Measurements from ENCODE around the gene UBE2O. TPM values are rescaled to one million over a fixed set of nuclear protein-coding genes. Genes with fewer than 3 reads are reported as not detected.
A peak's percentile ranks its signal among the peaks of the same experiment; 100 is the strongest.

Gene UBE2O
- total and polyA plus RNA-seq, 10 donors = 7.2 to 55.9 (median 30.4) TPM

DNA sequence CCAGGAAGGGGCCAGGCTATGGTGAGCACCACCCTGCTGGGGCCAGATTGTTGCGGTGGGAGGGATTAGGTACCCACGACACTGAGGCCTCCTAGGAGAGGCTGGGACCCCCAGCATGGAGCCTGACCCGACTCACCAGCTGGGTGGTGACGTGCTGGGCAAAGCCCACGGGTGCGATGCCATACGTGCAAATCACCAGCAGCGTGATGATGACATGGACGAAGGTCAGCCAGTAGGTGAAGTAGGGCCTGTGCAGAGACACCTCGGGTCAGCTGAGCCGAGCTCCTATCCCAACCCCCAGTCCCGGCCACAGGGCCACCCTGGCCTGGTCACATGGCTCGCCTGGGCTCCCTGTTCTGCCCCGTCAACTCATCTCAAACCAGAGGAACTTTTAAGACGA, 21.9 kb upstream of the UBE2O start:
- Histone ChIP-seq H3K27ac (no peak overlapping the region), H3K36me3 (peaks cover 0 to 99% (median 85%) of the 10 kb centered on the region in 6 donors), H3K27me3 (replicated peaks in 1 of 7) (no peaks in the 10 kb centered on the region), H3K9me3 (no peaks in the 10 kb centered on the region), H3K4me3 (no peak overlapping the region), H3K4me1 (peaks cover 0 to 12% (median 2%) of the 10 kb centered on the region in 6 donors)
- 91 to 98% (median 93%) methylated on average over 14 to 15 of the region's 15 CpGs for WGBS, 5 donors
- intact Hi-C loops (cut with DNase I; ENCODE audit: low total_unique reads) = no loop called here
- DNase-seq = no peak
- TF ChIP-seq, protein P1, sequence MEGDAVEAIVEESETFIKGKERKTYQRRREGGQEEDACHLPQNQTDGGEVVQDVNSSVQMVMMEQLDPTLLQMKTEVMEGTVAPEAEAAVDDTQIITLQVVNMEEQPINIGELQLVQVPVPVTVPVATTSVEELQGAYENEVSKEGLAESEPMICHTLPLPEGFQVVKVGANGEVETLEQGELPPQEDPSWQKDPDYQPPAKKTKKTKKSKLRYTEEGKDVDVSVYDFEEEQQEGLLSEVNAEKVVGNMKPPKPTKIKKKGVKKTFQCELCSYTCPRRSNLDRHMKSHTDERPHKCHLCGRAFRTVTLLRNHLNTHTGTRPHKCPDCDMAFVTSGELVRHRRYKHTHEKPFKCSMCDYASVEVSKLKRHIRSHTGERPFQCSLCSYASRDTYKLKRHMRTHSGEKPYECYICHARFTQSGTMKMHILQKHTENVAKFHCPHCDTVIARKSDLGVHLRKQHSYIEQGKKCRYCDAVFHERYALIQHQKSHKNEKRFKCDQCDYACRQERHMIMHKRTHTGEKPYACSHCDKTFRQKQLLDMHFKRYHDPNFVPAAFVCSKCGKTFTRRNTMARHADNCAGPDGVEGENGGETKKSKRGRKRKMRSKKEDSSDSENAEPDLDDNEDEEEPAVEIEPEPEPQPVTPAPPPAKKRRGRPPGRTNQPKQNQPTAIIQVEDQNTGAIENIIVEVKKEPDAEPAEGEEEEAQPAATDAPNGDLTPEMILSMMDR (IDR thresholded peaks at IDR 0.05 in 8 of 11, conservative IDR thresholded peaks at IDR 0.05 in 3 of 11) = no peak
- peak in 1 of 3 donors; percentile 63 for TF ChIP-seq POLR2AphosphoS5 (IDR thresholded peaks at IDR 0.05)

DNA sequence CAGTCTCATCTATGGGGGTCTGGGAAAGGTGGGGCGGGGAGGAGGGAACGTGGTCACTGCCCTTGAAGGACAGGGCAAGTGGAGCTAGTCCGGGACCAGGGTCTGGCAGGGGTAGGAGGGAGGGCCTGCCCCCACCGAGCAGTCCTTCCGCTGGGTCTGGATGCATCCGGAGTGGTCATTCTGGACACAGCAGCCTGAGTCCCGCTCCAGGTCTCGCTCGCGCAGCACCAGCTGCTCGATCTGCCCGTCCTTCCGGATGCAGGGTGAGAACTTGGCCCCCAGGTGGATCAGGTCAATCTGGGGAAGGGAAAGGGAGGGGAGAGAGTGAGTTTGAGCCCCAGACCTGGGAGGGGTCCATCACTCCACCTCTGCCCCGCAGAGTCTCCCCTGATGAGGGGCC, 21.3 kb upstream of the UBE2O start:
- Histone ChIP-seq H3K4me1 (peaks cover 0 to 7% (median 0%) of the 10 kb centered on the region in 6 donors), H3K9me3 (no peaks in the 10 kb centered on the region), H3K27me3 (replicated peaks in 1 of 7) (no peaks in the 10 kb centered on the region), H3K27ac (peak overlapping the region in 2 of 8 donors; percentile 18 to 40), H3K36me3 (peaks cover 0 to 100% (median 83%) of the 10 kb centered on the region in 6 donors), H3K4me3 (no peak overlapping the region)
- DNase-seq = no peak
- intact Hi-C loops (cut with DNase I; ENCODE audit: low total_unique reads) = no loop called here
- TF ChIP-seq POLR2AphosphoS5 (IDR thresholded peaks at IDR 0.05) (no peak), POLR2A (IDR thresholded peaks at IDR 0.05) (no peak)
- TF ChIP-seq, protein P1 (IDR thresholded peaks at IDR 0.05 in 8 of 11, conservative IDR thresholded peaks at IDR 0.05 in 3 of 11) = no peak
- whole genome bisulfite sequencing, 5 donors = 92 to 100% (median 95%) methylated on average over 9 to 14 of the region's 14 CpGs

DNA sequence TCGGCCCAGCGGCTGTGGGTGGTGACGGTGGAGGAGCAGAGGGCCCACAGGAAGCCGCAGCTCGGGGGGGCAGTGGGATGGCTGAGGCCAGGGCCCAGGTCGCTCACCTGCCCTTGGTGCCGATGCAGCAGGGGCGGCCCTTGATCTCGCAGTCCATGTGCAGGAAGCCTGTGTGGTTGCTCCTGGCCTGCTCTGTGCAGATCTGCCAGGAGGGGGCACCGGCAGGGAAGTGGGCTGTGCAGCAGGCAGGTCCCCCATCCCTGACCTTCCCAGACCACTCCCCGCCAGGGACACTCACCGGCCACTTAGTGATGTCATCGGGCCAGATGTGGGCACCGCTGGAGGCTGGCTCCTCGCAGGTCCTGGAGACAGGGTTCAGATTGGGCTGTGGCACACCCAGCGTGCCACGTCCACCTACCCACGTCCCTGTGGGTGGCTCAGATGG, 20.6 kb upstream of the UBE2O start:
- TF ChIP-seq, protein P1 (IDR thresholded peaks at IDR 0.05 in 8 of 11, conservative IDR thresholded peaks at IDR 0.05 in 3 of 11) = peak in 7 of 11 experiments; percentile 5 to 52 (median 26)
- TF ChIP-seq POLR2A (IDR thresholded peaks at IDR 0.05) (no peak), POLR2AphosphoS5 (IDR thresholded peaks at IDR 0.05) (peak in 2 of 3 donors; percentile 21 to 56)
- H3K27me3 ChIP-seq (replicated peaks in 1 of 7) = no peaks in the 10 kb centered on the region
- 74 to 87% (median 82%) methylated on average over 3 to 18 of the region's 18 CpGs for WGBS, 5 donors
- intact Hi-C loops (cut with DNase I; ENCODE audit: low total_unique reads) = no loop called here
- H3K4me3 ChIP-seq = no peak overlapping the region
- no peak for DNase-seq
- H3K36me3 ChIP-seq = peaks cover 0 to 100% (median 76%) of the 10 kb centered on the region in 6 donors
- H3K4me1 ChIP-seq = no peaks in the 10 kb centered on the region
- peak overlapping the region in 2 of 8 donors; percentile 18 to 40 for H3K27ac ChIP-seq
- H3K9me3 ChIP-seq = no peaks in the 10 kb centered on the region

DNA sequence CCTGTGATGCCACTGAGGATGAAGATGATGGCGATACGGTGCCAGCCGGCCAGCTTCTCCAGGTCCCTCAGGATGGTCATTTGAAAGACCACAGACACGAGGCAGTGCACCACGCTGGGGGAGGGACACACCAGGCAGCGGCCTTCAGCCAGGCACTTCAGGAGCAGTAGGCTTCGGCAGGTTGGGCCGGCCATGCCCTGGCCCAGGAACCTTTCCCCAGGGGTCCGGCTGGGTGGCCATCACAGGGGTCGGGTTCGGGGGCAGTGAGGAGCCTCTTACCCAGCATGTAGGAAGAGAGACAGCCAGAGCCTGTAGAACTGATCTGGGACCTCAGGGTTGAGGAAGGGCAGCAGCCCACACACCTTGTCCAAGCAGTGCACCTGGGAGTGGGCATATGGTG, 19.8 kb upstream of the UBE2O start:
- WGBS, 5 donors = 92 to 100% (median 94%) methylated on average over 9 to 11 of the region's 11 CpGs
- intact Hi-C loops (cut with DNase I; ENCODE audit: low total_unique reads) = no loop called here
- TF ChIP-seq POLR2AphosphoS5 (IDR thresholded peaks at IDR 0.05) (no peak), POLR2A (IDR thresholded peaks at IDR 0.05) (no peak)
- TF ChIP-seq, protein P1 (IDR thresholded peaks at IDR 0.05 in 8 of 11, conservative IDR thresholded peaks at IDR 0.05 in 3 of 11) = no peak
- Histone ChIP-seq H3K36me3 (peaks cover 0 to 92% (median 69%) of the 10 kb centered on the region in 6 donors), H3K27ac (peak overlapping the region in 1 of 8 donors; percentile 40), H3K27me3 (replicated peaks in 1 of 7) (no peaks in the 10 kb centered on the region), H3K9me3 (no peaks in the 10 kb centered on the region), H3K4me1 (peaks cover 0 to 8% (median 0%) of the 10 kb centered on the region in 6 donors), H3K4me3 (no peak overlapping the region)
- DNase-seq = no peak

Data from spleen (tissue), 11 donors.